GM21723 (cell line): ENCODE data around the gene APBB1IP.
"Not testable (repeated sequence)": the region's sequence is repeated elsewhere in the genome, so short reads cannot be mapped to it uniquely, and the experiment has no call there.

Experiments used
- ATAC-seq: cut with Tn5 transposase; IDR thresholded peaks from one replicate; pipeline ENCODE4 v1.9.1; 2021; ENCODE audit warnings: mild to moderate bottlenecking, moderate library complexity; ENCODE audit not compliant: unreplicated experiment

Gene APBB1IP

GRCh38 chr10:26554246-26554645, 116.1 kb downstream of the APBB1IP start:
- no peak for ATAC-seq

- ATAC-seq: no peak
Observed at GRCh38 chr10:26555719-26556368, 117.7 kb downstream of the APBB1IP start.

GRCh38 chr10:26556748-26557640, 118.9 kb downstream of the APBB1IP start:
- peak; percentile 65 for ATAC-seq

GRCh38 chr10:26557641-26558014, 119.5 kb downstream of the APBB1IP start:
- ATAC-seq: no peak

- no peak for ATAC-seq
Observed at GRCh38 chr10:26566525-26567350, 128.6 kb downstream of the APBB1IP start.

- ATAC-seq: no peak
Observed at GRCh38 chr10:26567351-26567721, 129.2 kb downstream of the APBB1IP start.

- ATAC-seq: no peak
Observed at GRCh38 chr10:26571655-26572054, 133.5 kb downstream of the APBB1IP start.

- ATAC-seq: no peak
Observed at GRCh38 chr10:26573674-26574073, 135.5 kb downstream of the APBB1IP start.

- peak; percentile 72 for ATAC-seq
Observed at GRCh38 chr10:26574783-26575182, 136.6 kb downstream of the APBB1IP start.

- ATAC-seq: not testable (repeated sequence)
Observed at GRCh38 chr10:26578371-26578770, 140.2 kb downstream of the APBB1IP start.

- ATAC-seq: no peak
Observed at GRCh38 chr10:26579256-26580063, 141.3 kb downstream of the APBB1IP start.

GRCh38 chr10:26586211-26586610, 148.1 kb downstream of the APBB1IP start:
- no peak for ATAC-seq

- ATAC-seq: no peak
Observed at GRCh38 chr10:26588611-26589010, 150.5 kb downstream of the APBB1IP start.

GRCh38 chr10:26589813-26590212, 151.7 kb downstream of the APBB1IP start:
- not testable (repeated sequence) for ATAC-seq

GRCh38 chr10:26593896-26594295, 155.8 kb downstream of the APBB1IP start:
- ATAC-seq: no peak

GRCh38 chr10:26603283-26603682, 165.1 kb downstream of the APBB1IP start:
- not testable (repeated sequence) for ATAC-seq

GRCh38 chr10:26604320-26605093, 166.4 kb downstream of the APBB1IP start:
- not testable (repeated sequence) for ATAC-seq

- ATAC-seq: peak; percentile 71
Observed at GRCh38 chr10:26606389-26606877, 168.3 kb downstream of the APBB1IP start.

GRCh38 chr10:26612151-26612915, 174.2 kb downstream of the APBB1IP start:
- ATAC-seq: no peak
